Measurements from ENCODE around the gene GPR6.

GPR6 gene

GRCh38 chr6:110013386-110013785 lies 35.3 kb downstream of the GPR6 start:
- Histone ChIP-seq H3K4me3 (ENCODE audit: low read depth, low read length) (no peak overlapping the region), H3K4me1 (no peaks in the 10 kb centered on the region), H3K4me2 (ENCODE audit: low read length) (no peak overlapping the region), H2AFZ (no peak overlapping the region), H3K27me3 (ENCODE audit: control insufficient read depth, insufficient read depth, low read length) (no peaks in the 10 kb centered on the region), H3K9me3 (ENCODE audit: control insufficient read depth, low read length) (no peaks in the 10 kb centered on the region), H3K27ac (no peak overlapping the region), H3K9ac (no peak overlapping the region), H3K79me2 (no peaks in the 10 kb centered on the region), H3K36me3 (ENCODE audit: control insufficient read depth, insufficient read depth, low read length) (no peaks in the 10 kb centered on the region)
- TF ChIP-seq CTCF (IDR thresholded peaks at IDR 0.05), result no peak

- no peak overlapping the region for H3K4me2 ChIP-seq (ENCODE audit: low read length)
- no peaks in the 10 kb centered on the region for H3K9me3 ChIP-seq (ENCODE audit: control insufficient read depth, low read length)
- H3K79me2 ChIP-seq, result no peaks in the 10 kb centered on the region
- no peak overlapping the region for H3K9ac ChIP-seq
- no peaks in the 10 kb centered on the region for H3K36me3 ChIP-seq (ENCODE audit: control insufficient read depth, insufficient read depth, low read length)
- no peak overlapping the region for H2AFZ ChIP-seq
- H3K27ac ChIP-seq, result no peak overlapping the region
- no peak for TF ChIP-seq CTCF (IDR thresholded peaks at IDR 0.05)
- H3K27me3 ChIP-seq (ENCODE audit: control insufficient read depth, insufficient read depth, low read length), result no peaks in the 10 kb centered on the region
- no peak overlapping the region for H3K4me3 ChIP-seq (ENCODE audit: low read depth, low read length)
- H3K4me1 ChIP-seq, result no peaks in the 10 kb centered on the region
Observed at GRCh38 chr6:110015206-110015605, 37.1 kb downstream of the GPR6 start.

- TF ChIP-seq CTCF (IDR thresholded peaks at IDR 0.05), result no peak
- H2AFZ ChIP-seq, result no peak overlapping the region
- no peaks in the 10 kb centered on the region for H3K4me1 ChIP-seq
- no peak overlapping the region for H3K4me2 ChIP-seq (ENCODE audit: low read length)
- H3K4me3 ChIP-seq (ENCODE audit: low read depth, low read length), result no peak overlapping the region
- H3K9me3 ChIP-seq (ENCODE audit: control insufficient read depth, low read length), result no peaks in the 10 kb centered on the region
- H3K9ac ChIP-seq, result no peak overlapping the region
- no peak overlapping the region for H3K27ac ChIP-seq
- no peaks in the 10 kb centered on the region for H3K79me2 ChIP-seq
- H3K36me3 ChIP-seq (ENCODE audit: control insufficient read depth, insufficient read depth, low read length), result no peaks in the 10 kb centered on the region
- H3K27me3 ChIP-seq (ENCODE audit: control insufficient read depth, insufficient read depth, low read length), result no peaks in the 10 kb centered on the region
Observed at GRCh38 chr6:110017306-110017705, 39.2 kb downstream of the GPR6 start.

GRCh38 chr6:110017946-110018345 lies 39.8 kb downstream of the GPR6 start:
- no peak for TF ChIP-seq CTCF (IDR thresholded peaks at IDR 0.05)
- no peak overlapping the region for H3K27ac ChIP-seq
- no peaks in the 10 kb centered on the region for H3K9me3 ChIP-seq (ENCODE audit: control insufficient read depth, low read length)
- H2AFZ ChIP-seq, result no peak overlapping the region
- H3K4me2 ChIP-seq (ENCODE audit: low read length), result no peak overlapping the region
- no peak overlapping the region for H3K9ac ChIP-seq
- H3K4me3 ChIP-seq (ENCODE audit: low read depth, low read length), result no peak overlapping the region
- no peaks in the 10 kb centered on the region for H3K27me3 ChIP-seq (ENCODE audit: control insufficient read depth, insufficient read depth, low read length)
- H3K36me3 ChIP-seq (ENCODE audit: control insufficient read depth, insufficient read depth, low read length), result no peaks in the 10 kb centered on the region
- H3K4me1 ChIP-seq, result no peaks in the 10 kb centered on the region
- H3K79me2 ChIP-seq, result no peaks in the 10 kb centered on the region

- TF ChIP-seq CTCF (IDR thresholded peaks at IDR 0.05), result no peak
- H3K4me2 ChIP-seq (ENCODE audit: low read length), result no peak overlapping the region
- no peaks in the 10 kb centered on the region for H3K9me3 ChIP-seq (ENCODE audit: control insufficient read depth, low read length)
- H3K27ac ChIP-seq, result no peak overlapping the region
- no peak overlapping the region for H3K4me3 ChIP-seq (ENCODE audit: low read depth, low read length)
- no peaks in the 10 kb centered on the region for H3K4me1 ChIP-seq
- H3K9ac ChIP-seq, result no peak overlapping the region
- no peaks in the 10 kb centered on the region for H3K36me3 ChIP-seq (ENCODE audit: control insufficient read depth, insufficient read depth, low read length)
- no peaks in the 10 kb centered on the region for H3K79me2 ChIP-seq
- H3K27me3 ChIP-seq (ENCODE audit: control insufficient read depth, insufficient read depth, low read length), result no peaks in the 10 kb centered on the region
- H2AFZ ChIP-seq, result no peak overlapping the region
Observed at GRCh38 chr6:110018486-110018885, 40.4 kb downstream of the GPR6 start.
